Measurements from ENCODE around the gene MMP19. TPM values are rescaled to one million over a fixed set of nuclear protein-coding genes. Genes with fewer than 3 reads are reported as not detected.

MMP19 gene
- total RNA-seq, 1 experiment from 2014 or later, result 2.3 TPM

- TF ChIP-seq EZH2 (IDR thresholded peaks at IDR 0.05) (no peak), TCF7L2 (IDR thresholded peaks at IDR 0.05; ENCODE audit: borderline replicate concordance, extremely low read depth, insufficient read depth, insufficient read length) (no peak), MAX (IDR thresholded peaks at IDR 0.05) (no peak), EGR1 (IDR thresholded peaks at IDR 0.05; ENCODE audit: low read depth) (no peak), CTCF (IDR thresholded peaks at IDR 0.05 in 2 of 3, conservative IDR thresholded peaks at IDR 0.05 in 1 of 3; ENCODE audit: borderline replicate concordance in 1 of 3, insufficient read depth in 1 of 3, low read depth in 2 of 3, low read length in 2 of 3) (no peak), EZH2phosphoT487 (IDR thresholded peaks at IDR 0.05; ENCODE audit: borderline replicate concordance) (no peak), ELF1 (IDR thresholded peaks at IDR 0.05; ENCODE audit: borderline replicate concordance, low read depth) (no peak)
- ChIA-PET POLR2A (no interaction called here), CTCF (no interaction called here), RAD21 (ENCODE audit: low non-redundant PET in 1 of 2, low total read pairs in 2 of 2, uncharacterized antibody in 2 of 2, unreplicated experiment in 2 of 2) (no interaction called here)
- H3K4me2 ChIP-seq (ENCODE audit: low read length), result no peak overlapping the region
- peaks cover 20 to 34% of the 10 kb centered on the region in 2 experiments for H3K4me1 ChIP-seq (ENCODE audit: control insufficient read depth in 1 of 2, insufficient read depth in 2 of 2, low read length in 2 of 2)
- no peaks in the 10 kb centered on the region for H3K9me3 ChIP-seq (ENCODE audit: control insufficient read depth in 1 of 2, insufficient read depth in 1 of 2, low read depth in 1 of 2, low read length in 2 of 2)
- H3K4me3 ChIP-seq (replicated peaks in 1 of 2; ENCODE audit: low read depth in 1 of 2, low read length in 2 of 2), result no peak overlapping the region
- H3K9ac ChIP-seq (ENCODE audit: low read length), result no peak overlapping the region
- BruUV-seq (replicated peaks), result no TSS peak
- H3K27ac ChIP-seq (ENCODE audit: low read depth, low read length), result no peak overlapping the region
- no peak for ATAC-seq
- intact Hi-C loops (cut with micrococcal nuclease), result no loop called here
- peaks cover 100% of the 10 kb centered on the region for H3K79me2 ChIP-seq (ENCODE audit: insufficient read depth, low read length)
- no peak overlapping the region for H2AFZ ChIP-seq (ENCODE audit: low read depth, low read length, poor library complexity, severe bottlenecking)
- DNase-seq (ENCODE audit: low read depth, low spot score), result no peak
- H3K36me3 ChIP-seq (ENCODE audit: control insufficient read depth in 1 of 2, insufficient read depth in 2 of 2, low read length in 2 of 2), result peaks cover 3 to 6% of the 10 kb centered on the region in 2 experiments; a peak in 2 of 4 replicates
- no peaks in the 10 kb centered on the region for H3K27me3 ChIP-seq (ENCODE audit: insufficient read depth, low read length)
- H4K20me1 ChIP-seq (ENCODE audit: insufficient read depth), result peaks cover 10% of the 10 kb centered on the region; the same call in 1 of the 2 replicates
- H3K9me2 ChIP-seq (ENCODE audit: insufficient read depth), result no peaks in the 10 kb centered on the region
Observed at GRCh38 chr12:55812088-55812487, 30.6 kb downstream of the MMP19 start.
